ENCODE data around the gene KIAA1328. TPM values are rescaled to one million over a fixed set of nuclear protein-coding genes. Genes with fewer than 3 reads are reported as not detected.
"Not testable (repeated sequence)": the region's sequence is repeated elsewhere in the genome, so short reads cannot be mapped to it uniquely, and the experiment has no call there.

KIAA1328 gene
- total RNA-seq, 1 donor from 2014 or later: 7.9 TPM

- H3K4me1 Mint-ChIP-seq (ENCODE audit: low read depth): peaks cover 2% of the 10 kb centered on the region
- H3K27me3 Mint-ChIP-seq (ENCODE audit: low read depth): no peaks in the 10 kb centered on the region
- intact Hi-C loops (cut with micrococcal nuclease): no loop called here
- DNase-seq (ENCODE audit: low spot score): no peak
- H3K36me3 Mint-ChIP-seq (ENCODE audit: low read depth): no peaks in the 10 kb centered on the region
- H3K9me3 Mint-ChIP-seq: no peaks in the 10 kb centered on the region
- no peak overlapping the region for H3K27ac Mint-ChIP-seq
- no peak overlapping the region for H3K4me3 Mint-ChIP-seq (ENCODE audit: low read depth)
These were observed 331.3 kb downstream of the KIAA1328 start for GRCh38 chr18:37160038-37160820.

DNA sequence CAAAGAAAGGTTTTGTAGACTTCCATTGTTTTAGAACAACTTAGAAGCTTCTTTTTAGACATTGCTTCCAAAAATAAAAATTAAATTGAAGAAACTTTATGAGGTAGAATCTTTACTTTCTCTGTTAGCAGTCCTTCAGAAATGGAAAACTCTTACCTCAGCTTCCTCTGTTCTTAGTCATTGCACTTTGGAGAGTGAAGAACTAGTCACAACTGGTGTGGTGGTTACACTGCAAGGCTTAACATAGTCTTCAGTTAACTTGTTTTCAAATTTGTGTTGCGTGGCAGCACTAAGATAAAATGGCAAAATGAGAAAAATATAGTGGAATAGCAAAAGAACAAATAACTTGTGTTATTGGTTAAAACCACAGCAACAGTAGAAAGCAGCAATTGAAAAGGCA, 332.6 kb downstream of the KIAA1328 start:
- Mint-ChIP-seq H3K4me1 (ENCODE audit: low read depth) (peaks cover 2% of the 10 kb centered on the region), H3K9me3 (no peaks in the 10 kb centered on the region), H3K27ac (no peak overlapping the region), H3K27me3 (ENCODE audit: low read depth) (no peaks in the 10 kb centered on the region), H3K36me3 (ENCODE audit: low read depth) (no peaks in the 10 kb centered on the region), H3K4me3 (ENCODE audit: low read depth) (no peak overlapping the region)
- no peak for DNase-seq (ENCODE audit: low spot score)
- intact Hi-C loops (cut with micrococcal nuclease): no loop called here

GRCh38 chr18:37162551-37162950, 333.6 kb downstream of the KIAA1328 start:
- intact Hi-C loops (cut with micrococcal nuclease): no loop called here

GRCh38 chr18:37163119-37163518, 334.2 kb downstream of the KIAA1328 start:
- Mint-ChIP-seq H3K4me3 (ENCODE audit: low read depth) (no peak overlapping the region), H3K9me3 (no peaks in the 10 kb centered on the region), H3K4me1 (ENCODE audit: low read depth) (peaks cover 2% of the 10 kb centered on the region), H3K27me3 (ENCODE audit: low read depth) (no peaks in the 10 kb centered on the region), H3K27ac (no peak overlapping the region), H3K36me3 (ENCODE audit: low read depth) (no peaks in the 10 kb centered on the region)
- no peak for DNase-seq (ENCODE audit: low spot score)
- intact Hi-C loops (cut with micrococcal nuclease): no loop called here

More at GRCh38 chr18:37162551-37162950, 333.6 kb downstream of the KIAA1328 start:
- Mint-ChIP-seq H3K4me3 (ENCODE audit: low read depth) (no peak overlapping the region), H3K36me3 (ENCODE audit: low read depth) (no peaks in the 10 kb centered on the region), H3K4me1 (ENCODE audit: low read depth) (peaks cover 2% of the 10 kb centered on the region), H3K27me3 (ENCODE audit: low read depth) (no peaks in the 10 kb centered on the region), H3K9me3 (no peaks in the 10 kb centered on the region), H3K27ac (no peak overlapping the region)
- DNase-seq (ENCODE audit: low spot score): no peak

DNA sequence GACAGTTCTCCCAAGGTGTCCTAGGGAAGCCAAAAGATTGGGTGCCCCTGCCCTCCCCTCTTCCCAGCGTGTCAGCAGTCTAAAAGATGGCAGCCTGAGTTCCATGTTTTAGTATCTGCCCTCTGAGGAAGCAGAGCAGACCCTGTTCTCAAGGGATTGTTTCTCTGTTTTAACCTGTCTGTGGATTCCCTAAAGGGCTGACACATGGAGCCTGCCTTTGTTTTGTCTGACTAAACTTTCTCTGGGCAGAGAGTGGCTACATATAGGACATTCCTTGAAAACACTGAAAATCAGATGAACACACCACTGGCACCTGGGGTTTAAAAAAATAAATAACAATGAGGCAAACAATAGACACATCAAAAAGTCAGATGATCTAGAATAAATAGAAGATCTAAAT, 337.6 kb downstream of the KIAA1328 start:
- Mint-ChIP-seq H3K36me3 (ENCODE audit: low read depth) (no peaks in the 10 kb centered on the region), H3K4me3 (ENCODE audit: low read depth) (no peak overlapping the region), H3K27ac (no peak overlapping the region), H3K27me3 (ENCODE audit: low read depth) (no peaks in the 10 kb centered on the region), H3K9me3 (no peaks in the 10 kb centered on the region), H3K4me1 (ENCODE audit: low read depth) (peaks cover 2% of the 10 kb centered on the region)
- intact Hi-C loops (cut with micrococcal nuclease): no loop called here
- no peak for DNase-seq (ENCODE audit: low spot score)

- H3K27ac Mint-ChIP-seq; intact Hi-C loops (cut with micrococcal nuclease); H3K4me1 Mint-ChIP-seq (ENCODE audit: low read depth); H3K36me3 Mint-ChIP-seq (ENCODE audit: low read depth); DNase-seq (ENCODE audit: low spot score); H3K4me3 Mint-ChIP-seq (ENCODE audit: low read depth); H3K27me3 Mint-ChIP-seq (ENCODE audit: low read depth); H3K9me3 Mint-ChIP-seq: not testable (repeated sequence)
These were observed 338.0 kb downstream of the KIAA1328 start for GRCh38 chr18:37166966-37167365.

DNA sequence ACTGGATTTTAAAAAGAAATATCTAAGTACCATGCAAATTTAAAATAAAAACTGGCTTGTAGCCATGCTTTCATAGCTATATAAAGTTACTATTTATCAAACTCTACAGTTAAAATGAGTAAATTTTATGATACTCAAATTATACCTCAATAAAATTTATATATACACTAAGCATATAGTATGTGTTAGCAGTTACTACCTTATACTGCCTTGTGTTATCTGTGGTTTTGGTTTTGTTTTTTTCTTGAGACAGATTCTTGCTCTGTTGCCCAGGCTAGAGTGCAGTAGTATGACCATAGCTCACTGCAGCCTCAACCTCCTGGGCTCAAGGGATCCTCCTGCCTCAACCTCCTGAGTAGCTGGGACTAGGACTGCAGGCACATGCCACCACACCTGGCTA, 342.1 kb downstream of the KIAA1328 start:
- DNase-seq (ENCODE audit: low spot score): no peak
- H3K9me3 Mint-ChIP-seq: no peaks in the 10 kb centered on the region
- no peak overlapping the region for H3K4me3 Mint-ChIP-seq (ENCODE audit: low read depth)
- no peak overlapping the region for H3K27ac Mint-ChIP-seq
- no peaks in the 10 kb centered on the region for H3K4me1 Mint-ChIP-seq (ENCODE audit: low read depth)
- H3K36me3 Mint-ChIP-seq (ENCODE audit: low read depth): no peaks in the 10 kb centered on the region
- intact Hi-C loops (cut with micrococcal nuclease): no loop called here
- H3K27me3 Mint-ChIP-seq (ENCODE audit: low read depth): no peaks in the 10 kb centered on the region

- DNase-seq (ENCODE audit: low spot score): no peak
- no peaks in the 10 kb centered on the region for H3K9me3 Mint-ChIP-seq
- no peak overlapping the region for H3K4me3 Mint-ChIP-seq (ENCODE audit: low read depth)
- H3K4me1 Mint-ChIP-seq (ENCODE audit: low read depth): no peaks in the 10 kb centered on the region
- H3K27me3 Mint-ChIP-seq (ENCODE audit: low read depth): no peaks in the 10 kb centered on the region
- intact Hi-C loops (cut with micrococcal nuclease): no loop called here
- H3K36me3 Mint-ChIP-seq (ENCODE audit: low read depth): no peaks in the 10 kb centered on the region
- no peak overlapping the region for H3K27ac Mint-ChIP-seq
These were observed 344.5 kb downstream of the KIAA1328 start for GRCh38 chr18:37173384-37173783.

GRCh38 chr18:37175727-37176620, 347.0 kb downstream of the KIAA1328 start:
- no peak overlapping the region for H3K27ac Mint-ChIP-seq
- no peak for DNase-seq (ENCODE audit: low spot score)
- no peaks in the 10 kb centered on the region for H3K27me3 Mint-ChIP-seq (ENCODE audit: low read depth)
- H3K36me3 Mint-ChIP-seq (ENCODE audit: low read depth): no peaks in the 10 kb centered on the region
- no peaks in the 10 kb centered on the region for H3K9me3 Mint-ChIP-seq
- H3K4me3 Mint-ChIP-seq (ENCODE audit: low read depth): no peak overlapping the region
- intact Hi-C loops (cut with micrococcal nuclease): no loop called here
- H3K4me1 Mint-ChIP-seq (ENCODE audit: low read depth): no peaks in the 10 kb centered on the region

DNA sequence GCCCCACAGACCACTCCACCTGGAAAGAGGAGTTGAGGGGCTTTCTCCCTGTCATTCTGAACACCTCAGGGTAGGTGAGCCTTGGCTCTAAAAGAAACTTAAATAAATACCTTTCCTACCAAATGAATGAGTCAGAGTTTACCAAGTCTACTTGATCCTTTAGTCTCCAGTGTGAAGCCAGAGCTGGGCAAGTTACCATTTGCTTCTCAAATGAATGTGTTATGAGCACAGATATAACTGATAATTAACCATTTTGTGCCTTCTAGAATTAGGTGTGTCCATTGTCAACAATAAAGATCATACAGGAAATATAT, 347.7 kb downstream of the KIAA1328 start:
- Mint-ChIP-seq H3K4me3 (ENCODE audit: low read depth) (no peak overlapping the region), H3K9me3 (no peaks in the 10 kb centered on the region), H3K36me3 (ENCODE audit: low read depth) (no peaks in the 10 kb centered on the region), H3K27me3 (ENCODE audit: low read depth) (no peaks in the 10 kb centered on the region), H3K27ac (no peak overlapping the region), H3K4me1 (ENCODE audit: low read depth) (no peaks in the 10 kb centered on the region)
- intact Hi-C loops (cut with micrococcal nuclease): no loop called here
- DNase-seq (ENCODE audit: low spot score): no peak

- intact Hi-C loops (cut with micrococcal nuclease): no loop called here
- no peaks in the 10 kb centered on the region for H3K27me3 Mint-ChIP-seq (ENCODE audit: low read depth)
- no peaks in the 10 kb centered on the region for H3K4me1 Mint-ChIP-seq (ENCODE audit: low read depth)
- no peak overlapping the region for H3K27ac Mint-ChIP-seq
- DNase-seq (ENCODE audit: low spot score): no peak
- H3K36me3 Mint-ChIP-seq (ENCODE audit: low read depth): no peaks in the 10 kb centered on the region
- no peak overlapping the region for H3K4me3 Mint-ChIP-seq (ENCODE audit: low read depth)
- no peaks in the 10 kb centered on the region for H3K9me3 Mint-ChIP-seq
These were observed 350.5 kb downstream of the KIAA1328 start for GRCh38 chr18:37179384-37179783.

DNA sequence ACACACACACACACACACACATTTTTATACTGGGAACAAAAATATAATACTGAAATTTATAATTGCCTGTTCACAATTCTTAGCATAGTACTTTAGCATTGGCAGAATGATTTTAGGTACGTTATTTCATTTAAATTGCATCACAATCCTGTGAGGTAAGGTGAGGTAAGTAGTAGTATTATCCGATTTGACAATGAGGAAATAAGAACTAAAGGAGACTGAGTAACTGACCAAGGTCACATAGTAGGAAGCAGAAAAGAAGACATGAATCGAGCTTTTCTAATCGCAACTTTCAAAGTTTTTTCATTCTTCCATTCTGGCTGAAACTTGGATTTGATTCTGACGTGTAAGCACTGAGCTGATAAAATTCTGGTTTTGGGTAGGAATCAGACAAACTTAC, 351.2 kb downstream of the KIAA1328 start:
- no peaks in the 10 kb centered on the region for H3K36me3 Mint-ChIP-seq (ENCODE audit: low read depth)
- no peak overlapping the region for H3K4me3 Mint-ChIP-seq (ENCODE audit: low read depth)
- H3K9me3 Mint-ChIP-seq: no peaks in the 10 kb centered on the region
- no peak overlapping the region for H3K27ac Mint-ChIP-seq
- no peaks in the 10 kb centered on the region for H3K27me3 Mint-ChIP-seq (ENCODE audit: low read depth)
- intact Hi-C loops (cut with micrococcal nuclease): no loop called here
- no peak for DNase-seq (ENCODE audit: low spot score)
- H3K4me1 Mint-ChIP-seq (ENCODE audit: low read depth): no peaks in the 10 kb centered on the region
